Renal cortex interstitium (tissue), 15 donors: ENCODE measurements around the gene ESD. TPM values are rescaled to one million over a fixed set of nuclear protein-coding genes. Genes with fewer than 3 reads are reported as not detected.
"Not testable (repeated sequence)": the region's sequence is repeated elsewhere in the genome, so short reads cannot be mapped to it uniquely, and the experiment has no call there.

Source experiments
- DNase-seq, 11 donors: peaks; one replicate each; pipeline ENCODE4 v3.0.0-alpha.2; 2013; ENCODE audit warnings: low read depth in 9 of 11, low spot score in 4 of 11; ENCODE audit errors: extremely low read depth in 1 of 11
- long read RNA-seq, 16 experiments: transcript quantifications; one replicate each; lab custom pipeline, GENCODE V29; 2026
- polyA plus RNA-seq, 3 donors: library from polyadenylated mRNA; unstranded; fragments of 120-200 nt; gene quantifications; one replicate each; pipeline ENCODE4 v1.2.1, GENCODE V29; 2013; ENCODE audit not compliant: insufficient read length in 3 of 3

The ESD gene, protein sequence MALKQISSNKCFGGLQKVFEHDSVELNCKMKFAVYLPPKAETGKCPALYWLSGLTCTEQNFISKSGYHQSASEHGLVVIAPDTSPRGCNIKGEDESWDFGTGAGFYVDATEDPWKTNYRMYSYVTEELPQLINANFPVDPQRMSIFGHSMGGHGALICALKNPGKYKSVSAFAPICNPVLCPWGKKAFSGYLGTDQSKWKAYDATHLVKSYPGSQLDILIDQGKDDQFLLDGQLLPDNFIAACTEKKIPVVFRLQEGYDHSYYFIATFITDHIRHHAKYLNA
- polyA plus RNA-seq, result 100 to 1,000 TPM; 212 to 277 (median 238) TPM
- long read RNA-seq, donor 1, transcript ESD-202 (10 exons, 1,192 nt), result major isoform, 39 of 64 reads
- long read RNA-seq, donor 1, partial matches to known transcripts, result 9 of 64 reads
- long read RNA-seq, donor 1, other reads (novel, unspliced or antisense), result 16 of 64 reads
- long read RNA-seq, donor 2, transcript ESD-202 (10 exons, 1,192 nt), result major isoform, 48 of 99 reads
- long read RNA-seq, donor 2, partial matches to known transcripts, result 34 of 99 reads
- long read RNA-seq, donor 2, other reads (novel, unspliced or antisense), result 17 of 99 reads
- long read RNA-seq, donor 3, transcript ESD-202 (10 exons, 1,192 nt), result major isoform, 60 of 169 reads
- long read RNA-seq, donor 3, partial matches to known transcripts, result 81 of 169 reads
- long read RNA-seq, donor 3, other reads (novel, unspliced or antisense), result 28 of 169 reads
- long read RNA-seq, donor 4, transcript ESD-202 (10 exons, 1,192 nt), result major isoform, 44 of 95 reads
- long read RNA-seq, donor 4, partial matches to known transcripts, result 33 of 95 reads
- long read RNA-seq, donor 4, other reads (novel, unspliced or antisense), result 18 of 95 reads
- long read RNA-seq, donor 5, result 0 reads
- long read RNA-seq, donor 6, transcript ESD-202 (10 exons, 1,192 nt), result major isoform, 39 of 104 reads
- long read RNA-seq, donor 6, partial matches to known transcripts, result 46 of 104 reads
- long read RNA-seq, donor 6, other reads (novel, unspliced or antisense), result 19 of 104 reads
- long read RNA-seq, donor 7, transcript ESD-202 (10 exons, 1,192 nt), result major isoform, 61 of 144 reads
- long read RNA-seq, donor 7, partial matches to known transcripts, result 62 of 144 reads
- long read RNA-seq, donor 7, other reads (novel, unspliced or antisense), result 21 of 144 reads
- long read RNA-seq, donor 8, result 0 reads
- long read RNA-seq, donor 9, transcript ESD-202 (10 exons, 1,192 nt), result major isoform, 46 of 119 reads
- long read RNA-seq, donor 9, partial matches to known transcripts, result 41 of 119 reads
- long read RNA-seq, donor 9, other reads (novel, unspliced or antisense), result 32 of 119 reads
- long read RNA-seq, donor 10, transcript ESD-202 (10 exons, 1,192 nt), result major isoform, 55 of 241 reads
- long read RNA-seq, donor 10, partial matches to known transcripts, result 152 of 241 reads
- long read RNA-seq, donor 10, other reads (novel, unspliced or antisense), result 34 of 241 reads
- long read RNA-seq, donor 11, transcript ESD-202 (10 exons, 1,192 nt), result major isoform, 43 of 91 reads
- long read RNA-seq, donor 11, partial matches to known transcripts, result 23 of 91 reads
- long read RNA-seq, donor 11, other reads (novel, unspliced or antisense), result 25 of 91 reads
- long read RNA-seq, donor 12, transcript ESD-202 (10 exons, 1,192 nt), result major isoform, 18 of 48 reads
- long read RNA-seq, donor 12, partial matches to known transcripts, result 18 of 48 reads
- long read RNA-seq, donor 12, other reads (novel, unspliced or antisense), result 12 of 48 reads
- long read RNA-seq, donor 13, result 0 reads
- long read RNA-seq, donor 14, transcript ESD-202 (10 exons, 1,192 nt), result major isoform, 68 of 127 reads
- long read RNA-seq, donor 14, partial matches to known transcripts, result 36 of 127 reads
- long read RNA-seq, donor 14, other reads (novel, unspliced or antisense), result 23 of 127 reads
- long read RNA-seq, donor 15, transcript ESD-202 (10 exons, 1,192 nt), result major isoform, 17 of 57 reads
- long read RNA-seq, donor 15, partial matches to known transcripts, result 27 of 57 reads
- long read RNA-seq, donor 15, other reads (novel, unspliced or antisense), result 13 of 57 reads
- long read RNA-seq, donor 16, transcript ESD-202 (10 exons, 1,192 nt), result major isoform, 156 of 305 reads
- long read RNA-seq, donor 16, partial matches to known transcripts, result 79 of 305 reads
- long read RNA-seq, donor 16, other reads (novel, unspliced or antisense), result 68 of 305 reads

DNA sequence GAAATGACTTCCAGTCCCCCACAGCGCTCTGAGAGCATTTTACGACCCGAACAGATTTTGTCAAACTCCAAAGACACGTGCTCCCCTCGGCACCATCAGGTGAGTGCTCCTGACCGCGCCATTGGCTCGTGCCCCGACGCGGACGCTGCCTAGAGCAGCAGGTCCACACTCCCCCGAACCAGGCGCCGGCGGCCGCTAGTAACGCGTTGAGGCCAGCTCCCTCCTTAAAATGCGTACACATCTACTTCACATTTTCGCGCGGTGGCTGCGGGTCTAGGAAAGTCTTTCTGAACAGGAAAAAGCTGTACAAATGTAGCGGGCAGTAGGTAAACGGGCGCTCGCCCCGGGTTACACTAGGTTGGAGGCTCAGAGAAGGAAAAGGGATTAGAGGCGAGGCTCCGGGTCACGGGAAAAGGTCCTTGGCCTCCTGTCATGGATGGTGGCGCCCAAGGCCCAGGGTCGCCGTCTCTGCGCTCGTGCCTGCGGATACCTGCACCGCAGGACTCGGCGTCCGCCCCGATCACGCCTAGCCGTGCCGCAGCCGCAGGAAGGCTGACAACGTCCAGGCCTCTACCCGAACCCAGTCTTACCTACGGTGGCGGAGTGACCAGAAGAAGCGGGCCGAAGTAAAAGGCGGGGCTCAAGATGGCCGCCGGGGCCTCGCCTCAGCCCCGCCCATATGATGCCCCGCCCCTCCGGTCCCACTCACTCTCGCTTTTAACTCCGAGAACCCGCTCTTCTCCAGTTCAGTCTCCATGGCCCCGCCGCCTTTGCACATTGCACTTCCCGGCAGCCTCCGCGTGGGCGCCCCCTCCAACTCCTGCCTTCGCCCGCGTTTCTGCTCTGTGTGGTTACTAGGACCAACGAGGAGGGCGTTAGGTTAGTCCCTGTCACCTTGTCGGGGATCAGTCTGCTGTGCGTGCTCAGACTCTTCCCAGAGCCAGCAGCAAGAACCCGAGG lies at the start of gene ESD:
ESD (minus strand) TSS at position 647 of the 960 bp plus-strand sequence. CDS start 5,748 bp downstream, outside the sequence.
- DNase-seq, result peak; percentile 81 to 94 (median 90)

DNA sequence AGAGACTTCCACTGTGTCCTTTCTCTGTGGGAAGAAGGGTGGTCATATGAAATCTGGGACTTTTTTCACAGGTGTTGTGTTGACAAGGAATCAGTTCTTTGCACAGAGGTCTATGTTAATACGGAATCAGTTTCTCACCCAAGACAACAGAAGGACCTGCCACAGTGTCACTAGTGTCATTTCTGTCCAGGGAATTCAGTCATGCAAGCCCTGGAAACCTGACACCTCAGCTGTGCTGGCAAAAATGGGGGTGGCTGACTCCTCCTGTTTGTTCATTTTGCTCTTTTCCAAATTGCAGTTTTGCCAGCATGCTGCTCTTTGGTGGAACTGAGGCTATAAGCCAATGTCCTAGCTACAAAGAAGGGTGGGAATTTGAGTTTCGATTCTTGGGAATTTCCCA lies 49.8 kb upstream of the ESD start:
- no peak for DNase-seq

DNA sequence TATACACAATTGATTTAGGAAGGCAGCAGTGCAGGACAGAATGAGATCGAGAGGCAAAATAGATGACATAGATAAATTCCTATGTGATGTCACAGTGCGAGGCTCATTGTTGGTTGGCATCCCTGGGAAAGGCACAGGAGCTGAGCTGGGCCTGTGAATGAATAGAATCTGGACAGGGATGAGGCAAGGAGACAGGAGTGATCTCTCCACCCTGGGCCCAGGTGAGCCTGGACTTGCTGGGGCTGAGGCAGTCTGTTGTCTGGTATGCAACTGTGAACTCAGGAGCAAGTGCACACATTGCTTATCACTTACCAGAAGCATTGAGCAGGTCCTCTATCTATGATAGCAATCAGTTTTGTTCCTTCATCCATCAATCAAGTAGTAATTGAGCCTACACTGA lies 48.2 kb upstream of the ESD start:
- DNase-seq, result no peak

DNA sequence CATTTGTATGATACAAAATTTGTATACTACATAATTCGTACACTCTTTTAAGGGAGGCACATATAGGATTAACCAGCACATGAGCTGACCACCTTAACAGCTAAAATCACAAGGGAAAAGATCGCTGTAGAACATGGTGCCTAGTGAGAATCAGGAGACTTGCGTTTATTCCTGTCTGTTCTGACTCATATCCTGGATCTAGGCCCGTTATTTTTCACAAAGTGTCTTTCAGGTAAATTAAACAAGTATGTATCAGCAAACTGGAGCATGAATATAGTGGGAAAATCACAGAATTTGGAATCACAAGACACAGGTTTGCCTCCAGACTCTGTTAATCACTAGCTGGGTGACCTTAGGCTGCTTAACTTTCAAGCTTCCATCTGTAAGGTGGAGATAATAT lies 47.5 kb upstream of the ESD start:
- no peak for DNase-seq

DNA sequence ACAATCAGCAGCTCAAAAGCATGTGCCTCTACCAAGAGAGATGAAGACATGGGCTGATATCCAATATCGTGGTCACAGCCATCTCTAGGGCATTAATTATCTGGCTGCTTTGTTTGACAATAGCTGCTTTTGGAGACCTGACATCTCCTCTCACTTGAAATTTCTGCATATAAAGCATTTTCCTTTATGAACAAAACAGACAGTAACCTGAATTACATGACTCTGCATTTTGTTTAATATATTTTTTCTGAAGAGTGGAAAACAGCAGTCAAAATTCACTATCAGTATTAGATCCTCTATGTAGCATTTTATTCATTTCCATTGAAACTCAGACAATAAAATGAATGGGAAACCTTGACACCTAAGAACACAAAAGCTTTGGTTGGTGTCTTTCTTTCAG lies 42.4 kb upstream of the ESD start:
- DNase-seq, result no peak

DNA sequence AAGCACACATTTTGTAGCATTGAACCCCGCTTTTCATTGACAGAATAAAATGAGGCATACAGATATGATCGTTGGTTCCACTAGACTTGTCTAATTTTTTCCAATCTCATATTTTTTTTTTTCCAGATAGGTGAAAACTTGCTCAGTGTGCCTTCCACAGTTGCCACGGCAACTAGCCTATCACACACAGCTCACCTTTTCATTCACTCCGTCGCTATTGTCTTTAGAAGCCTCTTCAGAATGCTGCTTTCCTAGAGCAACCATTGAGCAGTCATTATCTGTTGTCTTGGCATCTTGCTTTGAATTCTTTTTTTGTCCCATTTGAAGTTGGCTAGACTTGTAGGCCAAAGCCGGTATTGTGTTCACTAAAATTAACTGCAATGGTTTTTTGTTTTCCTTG lies 37.7 kb upstream of the ESD start:
- no peak for DNase-seq

DNA sequence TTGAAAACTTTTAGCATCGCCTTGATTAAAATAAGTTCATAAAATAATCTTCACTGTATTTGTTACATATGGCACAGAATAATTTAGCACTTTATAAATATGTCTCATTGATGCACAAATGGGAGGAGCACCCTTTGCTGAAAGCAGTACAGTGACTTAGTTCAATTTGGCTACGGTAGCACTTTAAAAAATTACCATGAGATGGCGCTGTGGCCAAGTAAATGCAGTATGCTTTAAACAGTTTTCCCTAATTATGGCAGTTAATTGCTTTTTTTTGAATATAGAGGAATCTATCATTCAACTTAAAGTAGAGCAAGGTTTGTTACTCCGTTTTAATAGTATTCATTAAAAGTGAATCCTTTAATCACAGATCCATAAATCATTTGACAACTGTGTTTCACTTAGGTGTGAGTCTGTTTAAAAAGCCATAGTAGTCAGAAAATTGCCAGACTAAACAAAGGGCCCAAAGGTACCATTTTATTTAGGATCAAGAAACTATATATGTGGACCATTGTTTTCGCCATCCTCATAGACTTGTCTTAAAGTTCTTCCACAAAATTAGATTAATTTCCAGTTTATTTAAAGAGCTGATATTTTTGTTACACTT lies 34.7 kb upstream of the ESD start:
- peak in 10 of 11 donors; percentile 22 to 48 (median 38) for DNase-seq

DNA sequence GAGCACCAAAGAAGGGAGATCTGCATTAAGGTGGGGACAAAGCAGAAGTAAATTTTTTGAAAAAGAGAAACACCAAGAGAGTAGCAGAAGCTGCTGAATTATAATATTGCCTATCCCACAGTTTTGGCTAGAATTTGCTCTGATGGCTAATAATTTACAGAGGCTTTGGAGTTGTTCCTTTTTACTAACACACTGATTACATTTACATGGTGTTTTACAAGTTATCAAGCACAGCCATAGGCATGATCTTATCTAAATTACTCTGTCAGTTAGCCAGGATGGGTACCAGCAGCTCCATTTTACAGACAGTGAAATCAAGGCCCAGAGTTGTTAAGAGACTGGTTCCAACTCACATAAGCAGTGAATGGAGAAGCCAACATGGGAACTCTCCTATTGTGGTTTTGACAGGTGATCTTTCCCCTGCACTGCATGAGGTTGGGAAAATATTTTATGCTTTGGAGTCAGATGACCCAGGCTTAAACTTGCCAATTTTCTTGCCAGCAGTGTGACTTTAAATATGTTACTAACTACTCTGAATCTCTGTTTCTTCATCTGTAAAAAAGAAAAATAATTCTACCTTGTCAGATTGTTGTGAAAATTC lies 33.5 kb upstream of the ESD start:
- no peak for DNase-seq

DNA sequence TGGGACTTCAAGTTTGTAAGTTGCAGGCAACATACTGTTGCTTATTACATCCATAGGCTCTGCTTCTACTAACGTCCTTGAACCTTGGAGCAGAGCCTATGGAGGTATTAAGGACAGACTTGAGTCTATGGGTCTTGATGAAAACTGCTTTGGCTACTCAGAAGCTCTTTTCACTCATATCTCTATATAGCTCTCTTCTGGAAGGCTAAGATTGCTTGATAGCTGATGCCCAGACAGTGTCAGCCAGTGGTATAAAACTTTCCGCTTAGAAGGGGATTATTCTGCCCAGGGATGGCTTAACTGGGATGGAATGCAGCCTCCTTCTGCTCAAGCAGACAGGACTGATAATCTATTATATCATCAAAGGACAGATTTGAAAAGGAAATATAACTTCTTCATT lies 25.6 kb upstream of the ESD start:
- no peak for DNase-seq

DNA sequence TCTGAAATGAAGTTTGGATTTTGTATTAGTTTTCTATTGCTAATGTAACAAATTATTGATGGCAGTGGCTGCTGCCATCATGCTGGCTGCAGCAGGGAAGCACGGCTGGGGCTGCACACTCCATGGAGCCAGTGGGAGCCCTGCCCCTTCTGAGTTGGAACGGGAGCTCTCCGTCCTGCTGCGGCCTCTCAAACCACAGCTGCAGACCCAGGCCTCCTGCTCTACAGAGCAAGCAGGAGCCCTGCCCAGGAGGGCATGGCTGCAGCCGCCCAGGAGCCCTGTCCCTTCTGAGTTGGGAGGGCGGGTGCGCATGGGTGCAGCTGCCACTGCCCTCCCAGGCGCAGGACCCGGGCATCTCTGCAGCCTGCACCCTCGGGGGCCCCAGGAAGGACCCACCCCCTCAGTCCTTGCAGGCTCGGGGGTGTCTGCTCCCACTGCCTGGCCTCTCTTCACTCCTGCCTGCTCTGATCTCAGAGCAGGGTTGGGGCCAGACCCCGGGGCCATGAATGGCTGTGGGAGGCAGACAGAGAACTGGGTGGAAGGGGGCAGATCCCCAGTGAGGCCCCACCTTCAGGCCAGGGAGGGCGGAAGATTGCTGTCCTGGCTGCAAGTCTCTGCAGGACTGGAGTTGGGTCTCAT lies 21.0 kb upstream of the ESD start:
- no peak for DNase-seq

DNA sequence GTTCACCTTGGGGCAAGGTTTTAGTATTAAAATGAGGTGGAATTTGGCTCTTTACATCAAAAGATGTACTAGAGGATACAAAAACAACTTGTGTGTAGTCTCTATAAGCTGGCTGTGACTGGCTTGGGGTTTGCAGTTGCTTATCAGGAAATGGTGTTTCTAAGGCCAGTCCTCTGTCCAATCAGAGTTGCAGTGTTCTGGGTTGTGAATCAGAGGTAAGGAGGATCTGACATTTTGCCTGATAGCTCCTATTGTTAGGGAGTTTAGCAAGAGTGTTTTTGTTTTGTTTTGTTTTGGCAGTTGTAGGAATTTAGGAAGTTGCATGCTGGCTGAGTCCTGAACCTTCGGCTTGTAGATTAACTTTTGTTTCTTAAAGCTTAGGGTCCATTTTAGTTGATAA lies 20.1 kb upstream of the ESD start:
- DNase-seq, result no peak

DNA sequence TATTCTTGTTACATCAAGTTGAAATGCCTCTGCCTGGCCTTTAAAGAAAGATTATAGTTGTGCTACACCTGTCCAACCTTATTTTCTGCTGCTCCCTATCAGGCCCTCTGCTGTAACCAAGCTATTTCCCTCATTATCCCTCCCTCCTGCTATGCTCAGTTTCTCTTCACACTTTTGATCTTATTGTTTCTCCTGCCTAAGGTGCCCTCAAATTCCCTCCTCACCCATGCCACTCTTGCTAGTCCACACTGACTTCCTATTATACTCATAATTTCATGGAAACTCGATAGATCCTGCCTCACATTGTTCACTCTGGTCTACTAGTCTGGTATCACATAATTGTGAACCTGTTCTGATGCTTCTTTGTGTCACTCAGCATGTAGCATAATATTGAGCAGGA lies 19.4 kb upstream of the ESD start:
- DNase-seq, result no peak

DNA sequence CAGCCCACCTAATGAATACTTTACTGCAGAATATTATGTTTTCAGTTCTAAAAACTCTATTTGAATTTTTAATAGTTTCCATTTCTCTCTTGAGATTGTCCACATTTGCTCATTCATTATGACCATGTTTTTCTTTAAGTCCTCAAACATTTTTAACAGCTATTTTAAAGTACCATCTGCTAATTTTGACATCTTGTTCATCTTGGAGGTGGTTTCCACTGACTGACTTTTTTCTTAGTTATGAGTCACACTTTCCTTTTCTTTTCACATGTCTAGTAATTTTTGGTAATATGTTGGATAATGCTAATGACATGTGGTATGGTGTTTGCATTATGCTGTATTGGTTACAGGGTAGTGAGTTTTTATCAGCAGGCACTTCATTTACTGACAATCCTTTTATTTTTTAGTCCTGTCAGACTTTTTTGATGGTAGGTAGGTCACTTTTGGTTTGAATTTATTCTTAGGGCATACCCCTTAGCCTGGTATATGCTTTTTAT lies 15.4 kb upstream of the ESD start:
- DNase-seq, result no peak

DNA sequence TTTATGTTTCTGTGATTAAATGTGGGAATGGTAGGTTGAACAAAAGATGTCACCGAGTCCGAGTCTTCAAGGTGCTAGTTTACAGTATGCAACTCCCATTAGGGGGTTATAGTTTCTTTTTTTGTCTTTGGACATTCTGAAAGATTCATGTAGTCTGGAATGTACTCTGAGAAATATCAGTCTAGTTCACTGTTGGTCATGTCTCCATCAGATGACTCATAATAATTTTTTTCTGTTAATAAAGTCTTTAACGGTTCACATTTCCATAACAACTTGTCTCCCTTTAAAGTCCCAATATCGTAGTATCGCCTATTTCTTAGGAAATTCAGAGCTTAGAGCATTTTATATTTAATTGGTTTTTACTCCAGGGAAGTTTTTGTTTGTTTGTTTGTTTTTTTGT lies 13.5 kb upstream of the ESD start:
- DNase-seq, result no peak

DNA sequence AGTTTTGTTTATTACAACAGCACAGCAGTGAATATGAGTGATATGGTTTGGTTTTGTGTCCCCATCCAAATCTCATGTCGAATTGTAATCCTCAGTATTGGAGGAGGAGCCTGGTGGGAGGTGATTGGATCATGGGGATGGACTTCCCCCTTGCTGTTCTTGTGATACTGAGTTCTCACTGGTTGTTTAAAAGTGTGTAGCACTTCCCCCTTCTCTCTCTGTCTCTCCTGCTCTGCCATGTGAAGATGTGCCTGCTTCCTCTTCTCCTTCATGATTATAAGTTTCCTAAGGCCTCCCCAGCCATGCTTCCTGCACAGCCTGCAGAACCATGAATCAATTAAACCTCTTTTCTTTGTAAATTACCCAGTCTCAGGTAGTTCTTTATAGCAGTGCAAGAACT lies 8.0 kb upstream of the ESD start:
- DNase-seq, result not testable (repeated sequence)
